ENCODE data around the gene A1CF.
"Not testable (repeated sequence)": the region's sequence is repeated elsewhere in the genome, so short reads cannot be mapped to it uniquely, and the experiment has no call there.

Gene A1CF

GRCh38 chr10:50885097-50885859 is at the start of gene A1CF:
Gene A1CF, minus strand, starts transcription at chr10:50885627. Its CDS starts 25,687 bp downstream, at chr10:50859940.
- DNase-seq, result no peak

- no peak for DNase-seq
Measured at GRCh38 chr10:50931948-50932431, 46.6 kb upstream of the A1CF start.

GRCh38 chr10:50929670-50930069 is 44.2 kb upstream of the A1CF start:
- DNase-seq, result no peak

GRCh38 chr10:50928190-50928552 is 42.7 kb upstream of the A1CF start:
- no peak for DNase-seq

GRCh38 chr10:50927522-50928189 is 42.2 kb upstream of the A1CF start:
- no peak for DNase-seq

GRCh38 chr10:50923471-50923870 is 38.0 kb upstream of the A1CF start:
- not testable (repeated sequence) for DNase-seq

GRCh38 chr10:50919010-50919409 is 33.6 kb upstream of the A1CF start:
- no peak for DNase-seq

GRCh38 chr10:50918529-50918928 is 33.1 kb upstream of the A1CF start:
- DNase-seq, result no peak

GRCh38 chr10:50917486-50917885 is 32.1 kb upstream of the A1CF start:
- DNase-seq, result no peak

GRCh38 chr10:50909334-50910014 is 24.0 kb upstream of the A1CF start:
- DNase-seq, result no peak

- no peak for DNase-seq
Measured at GRCh38 chr10:50908366-50908765, 22.9 kb upstream of the A1CF start.

GRCh38 chr10:50905797-50906196 is 20.4 kb upstream of the A1CF start:
- not testable (repeated sequence) for DNase-seq

GRCh38 chr10:50896721-50897120 is 11.3 kb upstream of the A1CF start:
- DNase-seq, result no peak

- no peak for DNase-seq
Measured at GRCh38 chr10:50894312-50894711, 8.9 kb upstream of the A1CF start.

- DNase-seq, result no peak
Measured at GRCh38 chr10:50892467-50892866, 7.0 kb upstream of the A1CF start.

- DNase-seq, result no peak
Measured at GRCh38 chr10:50884302-50884701, 1.1 kb downstream of the A1CF start.

- DNase-seq, result no peak
Measured at GRCh38 chr10:50883629-50884028, 1.8 kb downstream of the A1CF start.

GRCh38 chr10:50882540-50882983 is 2.9 kb downstream of the A1CF start:
- no peak for DNase-seq

- not testable (repeated sequence) for DNase-seq
Measured at GRCh38 chr10:50881046-50881445, 4.4 kb downstream of the A1CF start.

GRCh38 chr10:50876429-50876828 is 9.0 kb downstream of the A1CF start:
- no peak for DNase-seq

- no peak for DNase-seq
Measured at GRCh38 chr10:50874723-50875122, 10.7 kb downstream of the A1CF start.

GRCh38 chr10:50866317-50866716 is 19.1 kb downstream of the A1CF start:
- DNase-seq, result no peak

GRCh38 chr10:50862719-50863118 is 22.7 kb downstream of the A1CF start:
- DNase-seq, result no peak

GRCh38 chr10:50861370-50861769 is 24.1 kb downstream of the A1CF start:
- no peak for DNase-seq

Data from activated effector memory CD4-positive, alpha-beta T cell treated with anti-CD3 and anti-CD28 coated beads, Interleukin-2, amount 50 U/mL, for 16 hours (primary cell).